A549 treated with DMSO at 1 μM for 4 hours (cell line): ENCODE measurements around the gene DTYMK. TPM values are rescaled to one million over a fixed set of nuclear protein-coding genes. Genes with fewer than 3 reads are reported as not detected.

ENCODE experiments used
- total RNA-seq: library from RNA; stranded (reverse); fragments of 200-300 nt; extraction: Qiagen RNA extraction; gene quantifications from 5 replicates; pipeline ENCODE4 v1.2.3, GENCODE V29; 2022; ENCODE audit warnings: low read depth

Gene DTYMK
- total RNA-seq, result 124 to 148 TPM (median 137 TPM) in 5 replicates

GRCh38 chr2:241686650-241687425 is at the start of gene DTYMK:
Gene DTYMK (minus strand): TSS chr2:241686815. CDS start chr2:241686783, 32 bp downstream.

GRCh38 chr2:241734467-241735208 is 48.0 kb upstream of the DTYMK start, which contains the start of gene D2HGDH:
Gene D2HGDH (plus strand): TSS chr2:241734630. CDS start chr2:241735225, 595 bp downstream.

GRCh38 chr2:241701399-241702154 is 15.0 kb upstream of the DTYMK start, which contains the start of gene ING5:
Gene ING5 (plus strand): TSS chr2:241702039. CDS start chr2:241702066, 27 bp downstream.

GRCh38 chr2:241637018-241637794 is 49.4 kb downstream of the DTYMK start, which contains the start of the genes ATG4B and THAP4:
Gene ATG4B (plus strand): TSS chr2:241637693. CDS start chr2:241637715, 22 bp downstream.
Gene THAP4 (minus strand): TSS chr2:241637158. CDS start chr2:241637017, 141 bp downstream.

Other genes starting within 250 kb of the DTYMK start
- 94.9 to 119 TPM (median 107 TPM) in 5 replicates for gene STK25, start 178.2 kb downstream of the DTYMK start, total RNA-seq
- 22.6 to 33.2 TPM (median 30.6 TPM) in 5 replicates for gene BOK, start 128.1 kb downstream of the DTYMK start, total RNA-seq
- 66.6 to 90.0 TPM (median 78.8 TPM) in 5 replicates for gene THAP4, start 49.7 kb downstream of the DTYMK start, total RNA-seq
- 47.6 to 58.5 TPM (median 52.0 TPM) in 5 replicates for gene ATG4B, start 49.1 kb downstream of the DTYMK start, total RNA-seq
- gene ING5, start 15.2 kb upstream of the DTYMK start, total RNA-seq, result 23.4 to 29.2 TPM (median 23.7 TPM) in 5 replicates
- 5.9 to 11.2 TPM (median 9.8 TPM) in 5 replicates for gene D2HGDH, start 47.8 kb upstream of the DTYMK start, total RNA-seq
- 0.23 to 0.40 TPM (median 0.34 TPM) in 4 of 5 replicates, not detected in the other for gene GAL3ST2, start 90.0 kb upstream of the DTYMK start, total RNA-seq
- 0.18 to 0.50 TPM (median 0.26 TPM) in 4 of 5 replicates, not detected in the other for gene NEU4, start 122.4 kb upstream of the DTYMK start, total RNA-seq
- not detected in 5 replicates for gene PDCD1, start 172.1 kb upstream of the DTYMK start, total RNA-seq
- not detected in 5 replicates for gene RTP5, start 182.9 kb upstream of the DTYMK start, total RNA-seq